GM10266 (cell line): ENCODE measurements around the gene GRAMD2B.
"Not testable (repeated sequence)": the region's sequence is repeated elsewhere in the genome, so short reads cannot be mapped to it uniquely, and the experiment has no call there.

ENCODE experiments used
- DNase-seq: peaks from one replicate; pipeline ENCODE4 v3.0.0; 2012; ENCODE audit errors: extremely low spot score
- TF ChIP-seq, protein P1 (sequence below): IDR thresholded peaks from 2 replicates; pipeline ENCODE4 v1.5.1; 2012; ENCODE audit warnings: mild to moderate bottlenecking, low read depth; ENCODE audit not compliant: control insufficient read depth, insufficient read depth; ENCODE audit errors: missing control alignments

The GRAMD2B gene

DNA sequence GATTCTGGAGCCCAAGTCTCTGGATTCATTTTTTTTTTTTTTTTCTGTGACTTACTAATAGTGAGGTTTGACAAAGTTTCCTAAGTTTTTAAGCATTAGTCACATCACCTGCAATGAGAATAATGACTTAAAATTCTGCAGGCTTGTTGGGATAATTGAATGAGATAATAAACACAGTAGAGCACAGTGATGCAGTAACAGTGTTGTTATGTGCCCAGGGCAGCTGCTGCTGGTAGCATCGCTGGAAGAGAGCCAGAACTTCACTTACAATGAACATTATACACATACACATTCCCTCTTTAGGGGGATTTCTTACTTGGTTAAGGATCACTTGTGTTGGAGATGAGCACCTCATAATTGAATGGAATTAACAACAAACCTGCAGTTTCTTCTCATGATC, 92.9 kb downstream of the GRAMD2B start:
- DNase-seq = no peak

DNA sequence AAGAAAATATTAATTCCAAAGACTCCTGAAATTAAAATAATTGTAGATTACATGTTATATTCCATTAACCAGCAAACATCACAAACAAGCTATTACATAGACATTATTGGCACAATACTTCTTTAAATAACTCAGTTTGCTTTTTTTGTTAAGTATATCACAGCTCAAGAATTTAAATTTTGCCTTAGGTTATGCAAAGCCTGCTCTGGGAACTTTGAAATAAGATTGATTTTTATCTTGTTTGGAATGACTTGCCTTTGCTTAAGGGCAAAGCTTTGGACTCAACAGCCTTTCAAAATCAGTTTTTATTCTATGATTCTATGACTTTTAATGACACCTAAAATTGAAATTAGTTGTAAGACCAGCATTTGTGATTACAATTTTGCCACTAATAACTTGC, 93.6 kb downstream of the GRAMD2B start:
- TF ChIP-seq, protein P1, sequence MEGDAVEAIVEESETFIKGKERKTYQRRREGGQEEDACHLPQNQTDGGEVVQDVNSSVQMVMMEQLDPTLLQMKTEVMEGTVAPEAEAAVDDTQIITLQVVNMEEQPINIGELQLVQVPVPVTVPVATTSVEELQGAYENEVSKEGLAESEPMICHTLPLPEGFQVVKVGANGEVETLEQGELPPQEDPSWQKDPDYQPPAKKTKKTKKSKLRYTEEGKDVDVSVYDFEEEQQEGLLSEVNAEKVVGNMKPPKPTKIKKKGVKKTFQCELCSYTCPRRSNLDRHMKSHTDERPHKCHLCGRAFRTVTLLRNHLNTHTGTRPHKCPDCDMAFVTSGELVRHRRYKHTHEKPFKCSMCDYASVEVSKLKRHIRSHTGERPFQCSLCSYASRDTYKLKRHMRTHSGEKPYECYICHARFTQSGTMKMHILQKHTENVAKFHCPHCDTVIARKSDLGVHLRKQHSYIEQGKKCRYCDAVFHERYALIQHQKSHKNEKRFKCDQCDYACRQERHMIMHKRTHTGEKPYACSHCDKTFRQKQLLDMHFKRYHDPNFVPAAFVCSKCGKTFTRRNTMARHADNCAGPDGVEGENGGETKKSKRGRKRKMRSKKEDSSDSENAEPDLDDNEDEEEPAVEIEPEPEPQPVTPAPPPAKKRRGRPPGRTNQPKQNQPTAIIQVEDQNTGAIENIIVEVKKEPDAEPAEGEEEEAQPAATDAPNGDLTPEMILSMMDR = no peak
- no peak for DNase-seq

More for the DNA sequence above, 92.9 kb downstream of the GRAMD2B start:
- TF ChIP-seq, protein P1 = no peak

DNA sequence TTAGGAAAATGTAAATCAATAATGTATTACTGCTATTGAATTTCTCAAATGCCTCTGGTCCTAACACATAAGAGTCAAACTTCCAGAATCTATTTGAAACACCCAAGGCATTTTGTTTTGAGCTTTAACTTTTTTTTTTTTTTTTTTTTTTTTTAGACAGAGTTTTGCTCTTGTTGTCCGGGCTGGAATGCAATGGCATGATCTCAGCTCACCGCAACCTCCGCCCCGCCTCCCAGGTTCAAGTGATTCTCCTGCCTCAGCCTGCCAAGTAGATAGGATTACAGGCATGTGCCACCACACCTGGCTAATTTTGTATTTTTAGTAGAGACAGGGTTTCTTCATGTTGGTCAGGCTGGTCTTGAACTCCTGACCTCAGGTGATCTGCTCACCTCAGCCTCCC, 96.0 kb downstream of the GRAMD2B start:
- DNase-seq = not testable (repeated sequence)

DNA sequence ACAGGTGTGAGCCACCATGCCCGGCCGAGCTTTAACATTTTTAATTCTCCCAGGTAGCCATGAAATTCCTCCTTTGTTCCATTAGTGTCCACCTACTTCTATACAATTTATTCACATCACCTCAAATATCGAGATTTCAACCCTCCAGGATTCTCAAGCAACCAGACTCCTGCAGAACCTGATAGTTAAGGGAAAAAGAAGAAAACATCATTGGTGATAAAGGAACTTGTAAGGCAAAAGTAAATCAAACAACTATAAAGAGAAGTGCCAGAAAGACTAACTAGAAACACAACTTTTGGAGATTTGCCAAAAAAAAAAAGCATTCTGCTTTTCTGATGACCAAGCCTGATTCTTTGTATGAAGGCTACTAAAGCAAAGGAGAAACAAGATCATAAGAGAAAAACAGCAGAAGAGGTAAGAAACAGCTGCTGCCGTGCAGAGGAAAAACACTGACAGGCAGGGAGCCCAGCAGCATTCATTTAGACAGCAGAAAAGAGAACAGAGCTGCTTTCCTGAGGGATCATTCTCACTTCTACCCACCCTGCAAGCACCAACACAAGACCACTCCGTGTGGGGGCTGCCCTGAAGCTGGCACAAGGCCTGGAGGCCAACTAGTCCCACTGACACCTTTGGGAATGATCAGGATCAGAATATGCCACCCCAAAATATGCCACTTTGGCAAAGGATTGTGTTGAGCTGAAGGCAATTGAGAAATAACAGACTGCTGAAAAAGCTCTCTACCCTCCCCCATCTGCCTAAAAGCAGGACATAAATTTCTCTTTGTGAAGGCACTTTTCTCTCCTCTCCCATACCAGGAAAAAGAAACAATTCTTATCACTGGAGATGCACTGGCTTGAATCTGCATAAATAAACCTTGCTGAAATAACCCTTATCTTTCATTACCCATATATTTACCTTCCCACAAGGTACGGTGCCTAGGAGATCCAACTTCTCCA, 96.7 kb downstream of the GRAMD2B start:
- TF ChIP-seq, protein P1 = no peak
- DNase-seq = no peak

DNA sequence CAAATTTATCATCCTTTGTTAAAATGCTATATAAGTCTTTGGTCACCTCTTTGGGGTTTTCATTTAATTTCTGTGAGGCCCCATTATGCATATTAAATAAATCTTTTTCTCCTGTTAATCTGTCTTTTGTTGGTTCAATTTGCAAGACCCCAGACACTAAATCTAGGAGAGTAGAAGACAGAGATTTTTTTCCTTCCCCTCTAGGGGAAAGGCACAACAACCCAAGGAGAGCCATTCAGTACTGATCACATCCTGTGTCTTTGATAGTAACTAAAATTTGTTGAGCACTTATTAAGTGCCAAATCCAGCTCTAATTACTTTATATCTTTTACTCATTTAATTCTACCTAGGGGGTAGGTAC, 97.4 kb downstream of the GRAMD2B start:
- no peak for DNase-seq
- TF ChIP-seq, protein P1 = no peak

DNA sequence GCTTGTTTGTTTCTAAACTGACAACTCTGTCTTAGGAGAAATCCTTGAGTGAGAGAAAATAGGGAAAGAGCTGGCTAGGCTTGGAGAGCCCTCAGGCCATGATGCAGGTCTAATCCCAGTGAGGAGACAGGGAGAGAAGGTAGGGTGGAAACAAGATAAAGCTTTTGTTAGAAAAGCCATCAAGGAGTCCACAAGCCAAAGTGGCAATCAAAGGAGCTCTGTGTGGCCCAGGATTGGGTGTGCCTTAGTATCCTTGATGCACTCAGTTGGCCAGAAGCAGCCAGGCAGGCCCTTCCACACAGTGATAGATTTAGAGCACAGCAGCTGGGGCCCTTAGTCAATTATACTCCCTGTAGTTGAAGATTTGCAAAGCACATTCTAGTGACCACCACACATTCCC, 97.9 kb downstream of the GRAMD2B start:
- DNase-seq = no peak
- TF ChIP-seq, protein P1 = no peak

DNA sequence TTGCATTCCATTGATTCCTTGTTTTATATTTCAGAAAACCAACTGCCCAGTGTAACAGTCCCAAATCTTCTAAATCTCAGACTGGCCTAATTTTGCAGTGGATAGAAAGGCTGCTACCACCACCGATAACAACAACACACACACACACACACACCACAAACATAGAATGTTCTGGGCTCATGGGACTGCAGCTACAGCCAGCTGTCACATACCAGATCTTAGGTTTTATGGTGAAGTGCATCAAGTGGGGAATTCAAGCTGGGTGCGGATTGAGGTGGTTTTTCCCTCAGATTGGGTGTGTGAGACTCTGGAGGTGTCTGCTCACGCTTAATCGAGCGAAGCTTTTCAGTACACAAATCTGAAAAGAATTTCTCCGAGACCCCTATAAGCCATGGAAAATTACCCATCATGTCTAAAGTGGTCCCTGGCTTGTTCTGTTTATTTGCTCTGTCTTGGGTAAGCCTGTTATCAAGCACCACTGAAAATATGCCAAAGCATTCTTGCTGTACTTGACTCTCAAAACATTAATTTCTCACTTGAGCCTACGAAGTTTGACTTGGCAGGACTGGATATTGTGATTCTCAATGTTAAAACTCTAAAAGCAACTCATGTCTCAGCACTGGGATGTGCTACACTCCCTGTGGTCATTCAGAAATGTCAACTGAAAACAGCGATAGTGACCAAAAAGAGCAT, 100.8 kb downstream of the GRAMD2B start:
- TF ChIP-seq, protein P1 = no peak
- no peak for DNase-seq
